Naive thymus-derived CD4-positive, alpha-beta T cell (primary cell): Measurements from ENCODE around the gene CGB2. TPM values are rescaled to one million over a fixed set of nuclear protein-coding genes. Genes with fewer than 3 reads are reported as not detected.
"Not testable (repeated sequence)": the region's sequence is repeated elsewhere in the genome, so short reads cannot be mapped to it uniquely, and the experiment has no call there.

Experiments
- ATAC-seq: fragments of 150-1000 bp; cut with Tn5 transposase; 2 replicates; pipeline ENCODE4 v1.10.0; 2021; ENCODE audit warnings: mild to moderate bottlenecking, moderate library complexity
- CTCF ChIA-PET: fragments of 350-600 bp; sonication (Branson Sonifier 250); formaldehyde crosslinking; loops from one replicate; lab custom pipeline; 2021; ENCODE audit warnings: antibody characterized with exemption; lab: Charles Lee
- POLR2A ChIA-PET: fragments of 350-600 bp; sonication (Branson Sonifier 250); formaldehyde crosslinking; loops from one replicate; lab custom pipeline; 2021; ENCODE audit warnings: antibody characterized with exemption, inconsistent platforms; lab: Charles Lee
- DNase-seq, 9 donors: peaks; one replicate each; pipeline versions ENCODE4 v3.0.0 to v3.0.0-alpha.2; 2020 to 2022; ENCODE audit warnings: mixed read lengths in 1 of 9
- H3K27ac ChIP-seq: one replicate; pipeline ENCODE4 v1.7.0; 2013; ENCODE audit warnings: mild to moderate bottlenecking, low read depth, low read length, moderate library complexity
- H3K27me3 ChIP-seq, 2 donors: one replicate each; pipeline ENCODE4 v1.7.0; 2013; ENCODE audit warnings: low read length in 2 of 2, mild to moderate bottlenecking in 2 of 2, moderate library complexity in 2 of 2; ENCODE audit not compliant: control insufficient read depth in 2 of 2, insufficient read depth in 2 of 2
- H3K36me3 ChIP-seq, 3 experiments: 1 replicate in 2 of 3; 2 replicates in 1 of 3; pipeline ENCODE4 v1.7.0; 2013; ENCODE audit warnings: low read length in 3 of 3, mild to moderate bottlenecking in 3 of 3, moderate library complexity in 1 of 3; ENCODE audit not compliant: insufficient read depth in 3 of 3, control insufficient read depth in 2 of 3
- H3K4me1 ChIP-seq, 2 donors: one replicate each; pipeline ENCODE4 v1.7.0; 2013; ENCODE audit warnings: low read length in 2 of 2, mild to moderate bottlenecking in 2 of 2, moderate library complexity in 1 of 2; ENCODE audit not compliant: control insufficient read depth in 2 of 2, insufficient read depth in 2 of 2
- H3K4me3 ChIP-seq: 2 replicates; pipeline ENCODE4 v1.7.0; 2013; ENCODE audit warnings: mild to moderate bottlenecking, low read length
- H3K9me3 ChIP-seq, 3 experiments: 1 replicate in 2 of 3; 2 replicates in 1 of 3; pipeline ENCODE4 v1.7.0; 2013; ENCODE audit warnings: low read length in 3 of 3; ENCODE audit not compliant: control insufficient read depth in 2 of 3
- H3K27ac Mint-ChIP-seq, 9 donors: one replicate each; pipeline ENCODE4 v1.8.0; 2020 to 2022; ENCODE audit warnings: mixed read lengths in 9 of 9, mild to moderate bottlenecking in 8 of 9, moderate library complexity in 5 of 9, inconsistent platforms in 2 of 9
- H3K27me3 Mint-ChIP-seq, 5 donors: one replicate each; pipeline ENCODE4 v1.8.0; 2021 to 2022; ENCODE audit warnings: mixed read lengths in 5 of 5, mild to moderate bottlenecking in 1 of 5
- H3K36me3 Mint-ChIP-seq, 5 donors: one replicate each; pipeline ENCODE4 v1.8.0; 2020 to 2022; ENCODE audit warnings: mixed read lengths in 5 of 5, mild to moderate bottlenecking in 3 of 5, inconsistent platforms in 1 of 5
- H3K4me1 Mint-ChIP-seq, 7 donors: one replicate each; pipeline ENCODE4 v1.8.0; 2020 to 2022; ENCODE audit warnings: mixed read lengths in 7 of 7, mild to moderate bottlenecking in 3 of 7, inconsistent platforms in 1 of 7
- H3K4me3 Mint-ChIP-seq, 10 donors: one replicate each; pipeline ENCODE4 v1.8.0; 2020 to 2022; ENCODE audit warnings: mild to moderate bottlenecking in 10 of 10, mixed read lengths in 10 of 10, moderate library complexity in 6 of 10, inconsistent platforms in 2 of 10
- H3K9me3 Mint-ChIP-seq, 11 donors: one replicate each; pipeline ENCODE4 v1.8.0; 2020 to 2022; ENCODE audit warnings: mixed read lengths in 11 of 11, mild to moderate bottlenecking in 4 of 11, inconsistent platforms in 1 of 11, moderate library complexity in 1 of 11
- intact Hi-C, 2 donors: fragments of 100-400 bp; cut with micrococcal nuclease; formaldehyde crosslinking; loops; one replicate each; pipeline ENCODE4 v1.15.1; 2023
- polyA plus RNA-seq, 2 donors: library from polyadenylated mRNA; unstranded; fragments of 300-500 nt; fragmentation: Illumina TruSeq; gene quantifications; one replicate each; pipeline ENCODE4 v1.2.3, GENCODE V29; 2021
- total RNA-seq, 6 experiments: library from RNA in 5 of 6; stranded (reverse) in 5 of 6; gene quantifications; 1 replicate in 5 of 6; 2 replicates in 1 of 6; pipeline ENCODE4 v1.2.3 and lab custom pipeline; 2021 to 2026

The CGB2 gene
- total and polyA plus RNA-seq, 7 experiments from 2014 or later: not detected

GRCh38 chr19:49038111-49038510 is 6.4 kb downstream of the CGB2 start:
- intact Hi-C loops, H3K27me3 Mint-ChIP-seq, H3K27me3 ChIP-seq, H3K4me3 ChIP-seq, H3K27ac ChIP-seq, ATAC-seq, CTCF ChIA-PET, H3K4me1 ChIP-seq, H3K27ac Mint-ChIP-seq, H3K4me1 Mint-ChIP-seq, H3K36me3 ChIP-seq, POLR2A ChIA-PET, H3K4me3 Mint-ChIP-seq, H3K9me3 ChIP-seq, H3K9me3 Mint-ChIP-seq, H3K36me3 Mint-ChIP-seq, DNase-seq: not testable (repeated sequence)

- H3K36me3 Mint-ChIP-seq, ATAC-seq, H3K27ac Mint-ChIP-seq, CTCF ChIA-PET, DNase-seq, H3K27me3 Mint-ChIP-seq, H3K36me3 ChIP-seq, H3K4me3 Mint-ChIP-seq, POLR2A ChIA-PET, H3K4me3 ChIP-seq, H3K27ac ChIP-seq, H3K27me3 ChIP-seq, intact Hi-C loops, H3K4me1 ChIP-seq, H3K4me1 Mint-ChIP-seq, H3K9me3 Mint-ChIP-seq, H3K9me3 ChIP-seq: not testable (repeated sequence)
These were observed 7.0 kb downstream of the CGB2 start for GRCh38 chr19:49038557-49039276.

GRCh38 chr19:49039736-49040135 is 8.0 kb downstream of the CGB2 start:
- DNase-seq, H3K4me1 ChIP-seq, intact Hi-C loops, POLR2A ChIA-PET, H3K4me1 Mint-ChIP-seq, H3K27me3 ChIP-seq, ATAC-seq, H3K27ac Mint-ChIP-seq, CTCF ChIA-PET, H3K4me3 ChIP-seq, H3K4me3 Mint-ChIP-seq, H3K9me3 Mint-ChIP-seq, H3K36me3 Mint-ChIP-seq, H3K9me3 ChIP-seq, H3K36me3 ChIP-seq, H3K27ac ChIP-seq, H3K27me3 Mint-ChIP-seq: not testable (repeated sequence)

- ChIA-PET CTCF (no interaction called here), POLR2A (no interaction called here)
- Mint-ChIP-seq H3K9me3 (no peaks in the 10 kb centered on the region), H3K27me3 (no peaks in the 10 kb centered on the region), H3K4me3 (no peak overlapping the region), H3K36me3 (no peaks in the 10 kb centered on the region), H3K27ac (no peak overlapping the region), H3K4me1 (no peaks in the 10 kb centered on the region)
- H3K4me1 ChIP-seq: no peaks in the 10 kb centered on the region
- H3K36me3 ChIP-seq: no peaks in the 10 kb centered on the region
- DNase-seq (no peak), ATAC-seq (no peak)
- no peak overlapping the region for H3K4me3 ChIP-seq
- no peak overlapping the region for H3K27ac ChIP-seq
- H3K27me3 ChIP-seq: no peaks in the 10 kb centered on the region
- intact Hi-C loops: no loop called here
- no peaks in the 10 kb centered on the region for H3K9me3 ChIP-seq
These were observed 10.5 kb downstream of the CGB2 start for GRCh38 chr19:49042177-49042576.

GRCh38 chr19:49042666-49043065 is 11.0 kb downstream of the CGB2 start:
- H3K36me3 ChIP-seq, POLR2A ChIA-PET, CTCF ChIA-PET, intact Hi-C loops, H3K27me3 ChIP-seq, H3K4me3 Mint-ChIP-seq, H3K27ac ChIP-seq, ATAC-seq, DNase-seq, H3K9me3 Mint-ChIP-seq, H3K4me1 ChIP-seq, H3K4me1 Mint-ChIP-seq, H3K36me3 Mint-ChIP-seq, H3K27me3 Mint-ChIP-seq, H3K4me3 ChIP-seq, H3K27ac Mint-ChIP-seq, H3K9me3 ChIP-seq: not testable (repeated sequence)

GRCh38 chr19:49043548-49043947 is 11.9 kb downstream of the CGB2 start, which contains the start of gene CGB5:
Gene CGB5, plus strand, starts transcription at chr19:49043848. Its CDS starts 362 bp downstream, at chr19:49044210.
- H3K27me3 Mint-ChIP-seq, H3K36me3 Mint-ChIP-seq, intact Hi-C loops, H3K4me1 ChIP-seq, H3K27me3 ChIP-seq, DNase-seq, H3K4me1 Mint-ChIP-seq, H3K27ac ChIP-seq, H3K27ac Mint-ChIP-seq, CTCF ChIA-PET, H3K9me3 ChIP-seq, POLR2A ChIA-PET, ATAC-seq, H3K9me3 Mint-ChIP-seq, H3K4me3 ChIP-seq, H3K4me3 Mint-ChIP-seq, H3K36me3 ChIP-seq: not testable (repeated sequence)

GRCh38 chr19:49049011-49049410 is 17.3 kb downstream of the CGB2 start, which contains the start of gene CGB8:
Gene CGB8, minus strand, starts transcription at chr19:49049111. Its CDS starts 372 bp downstream, at chr19:49048739.
- ATAC-seq, H3K4me1 ChIP-seq, H3K4me1 Mint-ChIP-seq, H3K36me3 ChIP-seq, H3K4me3 Mint-ChIP-seq, H3K27me3 Mint-ChIP-seq, intact Hi-C loops, POLR2A ChIA-PET, H3K27me3 ChIP-seq, H3K27ac ChIP-seq, H3K36me3 Mint-ChIP-seq, H3K9me3 ChIP-seq, H3K4me3 ChIP-seq, H3K9me3 Mint-ChIP-seq, CTCF ChIA-PET, DNase-seq: not testable (repeated sequence)
- H3K27ac Mint-ChIP-seq: peak within 1 kb of the TSS in 1 of 9 donors; percentile 4
